ENCODE data around the gene ADARB1. TPM values are rescaled to one million over a fixed set of nuclear protein-coding genes. Genes with fewer than 3 reads are reported as not detected.

Gene ADARB1
- total and polyA plus RNA-seq, 2 of the 8 experiments (the other 6 are each of a cell fraction or from before 2014, with no cell fraction given): 4.7 to 14.9 TPM

DNA sequence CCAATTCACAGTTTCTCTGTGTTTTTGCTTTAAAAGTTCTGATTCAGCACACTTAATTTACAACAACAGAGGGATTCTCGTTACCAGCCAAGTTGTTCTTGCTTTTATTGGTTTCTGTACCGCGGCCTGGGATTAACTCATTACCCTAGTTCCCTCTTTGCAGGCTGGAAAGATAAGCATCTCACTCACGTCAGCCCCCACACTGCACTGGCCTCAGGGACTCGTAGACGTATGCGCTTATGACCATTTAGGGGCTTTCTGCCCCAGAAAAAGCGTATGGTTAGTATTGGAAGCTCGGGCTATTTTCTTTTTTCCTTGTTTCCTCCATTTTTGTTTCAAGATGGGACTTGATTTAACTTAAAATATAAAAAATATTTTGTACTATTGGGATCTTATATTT is 137.3 kb downstream of the ADARB1 start:
- Histone ChIP-seq H3K23me2 (ENCODE audit: low read depth, low read length) (peaks cover 2% of the 10 kb centered on the region; the same call in 1 of the 2 replicates), H2BK120ac (replicated peaks; ENCODE audit: low read depth, low read length) (no peak overlapping the region), H2BK5ac (ENCODE audit: low read depth, low read length) (no peak overlapping the region), H3K4me1 (replicated peaks in 1 of 4; ENCODE audit: control insufficient read depth in 3 of 4, insufficient read depth in 4 of 4, low read length in 3 of 4) (no peaks in the 10 kb centered on the region), H3K9ac (replicated peaks in 1 of 4; ENCODE audit: extremely low read depth in 1 of 4, low read depth in 3 of 4, low read length in 3 of 4) (no peak overlapping the region), H4K8ac (ENCODE audit: extremely low read depth, insufficient read depth, low read length) (no peak overlapping the region), H2AFZ (ENCODE audit: low read length) (no peak overlapping the region), H3K36me3 (ENCODE audit: control insufficient read depth in 2 of 4, insufficient read depth in 4 of 4, low read length in 3 of 4) (no peaks in the 10 kb centered on the region), H3K4ac (replicated peaks; ENCODE audit: insufficient read length, low read depth, low read length) (no peak overlapping the region), H2BK20ac (ENCODE audit: low read length) (no peak overlapping the region), H3K4me3 (ENCODE audit: extremely low read depth in 1 of 4, insufficient read depth in 2 of 4, low read depth in 3 of 4, low read length in 4 of 4) (no peak overlapping the region), H3K27ac (ENCODE audit: low read depth, low read length) (no peak overlapping the region), H4K20me1 (replicated peaks in 1 of 2; ENCODE audit: control insufficient read depth in 1 of 2, insufficient read depth in 2 of 2, low read length in 2 of 2) (no peaks in the 10 kb centered on the region), H3K79me2 (ENCODE audit: control insufficient read depth in 1 of 2, insufficient read depth in 2 of 2, low read length in 2 of 2) (no peaks in the 10 kb centered on the region), H3K56ac (replicated peaks; ENCODE audit: insufficient read length, low read depth, low read length) (no peak overlapping the region), H2BK12ac (ENCODE audit: low read depth, low read length) (no peak overlapping the region), H3K9me3 (ENCODE audit: insufficient read depth in 2 of 2, low read depth in 1 of 2, low read length in 1 of 2) (no peaks in the 10 kb centered on the region), H3K4me2 (ENCODE audit: insufficient read depth in 1 of 2, low read depth in 2 of 2, low read length in 2 of 2) (no peak overlapping the region), H4K5ac (ENCODE audit: insufficient read length, low read depth, low read length) (no peak overlapping the region), H3K18ac (ENCODE audit: extremely low read depth, low read length) (no peak overlapping the region), H3K23ac (ENCODE audit: insufficient read length) (no peak overlapping the region), H4K91ac (replicated peaks; ENCODE audit: insufficient read length, low read length) (no peak overlapping the region), H3K79me1 (ENCODE audit: low read depth, low read length) (no peaks in the 10 kb centered on the region), H2BK15ac (ENCODE audit: low read length) (no peak overlapping the region), H3K27me3 (replicated peaks in 1 of 4; ENCODE audit: control insufficient read depth in 3 of 4, extremely low read depth in 1 of 4, insufficient read depth in 3 of 4, low read length in 3 of 4) (no peaks in the 10 kb centered on the region; a peak in 1 of 7 replicates), H2AK5ac (ENCODE audit: low read depth, low read length) (no peak overlapping the region), H3K14ac (ENCODE audit: insufficient read length) (no peak overlapping the region)
- WGBS, 2 experiments (ENCODE audit: extremely low coverage in 1 of 2, insufficient coverage in 1 of 2, insufficient read length in 1 of 2, insufficient replicate concordance in 2 of 2, low coverage in 1 of 2, low lambda C conversion rate in 2 of 2, missing lambda C conversion rate in 1 of 2): 92% methylated on average over 9 of the region's 9 CpGs; no CpG with 5 or more reads in 1 of the 2 experiments
- POLR2A ChIA-PET (ENCODE audit: partially characterized antibody): no interaction called here
- no peak for FAIRE-seq
- DNase-seq (ENCODE audit: low read depth in 1 of 2, low spot score in 2 of 2): no peak
- CTCF ChIA-PET (ENCODE audit: partially characterized antibody): interaction anchor here (1.3 to 1.6 kb wide), 2 partner anchors 47 to 98 kb away, joined by 3 to 4 read pairs; no protein-coding TSS in a partner anchor
- TF ChIP-seq KDM5A (IDR thresholded peaks at IDR 0.05; ENCODE audit: low read length): no peak
- no peak for TF ChIP-seq KDM4A (IDR thresholded peaks at IDR 0.05; ENCODE audit: low read depth, low read length, severe bottlenecking)
- TF ChIP-seq MAX (IDR thresholded peaks at IDR 0.05): no peak
- TF ChIP-seq, protein P1, sequence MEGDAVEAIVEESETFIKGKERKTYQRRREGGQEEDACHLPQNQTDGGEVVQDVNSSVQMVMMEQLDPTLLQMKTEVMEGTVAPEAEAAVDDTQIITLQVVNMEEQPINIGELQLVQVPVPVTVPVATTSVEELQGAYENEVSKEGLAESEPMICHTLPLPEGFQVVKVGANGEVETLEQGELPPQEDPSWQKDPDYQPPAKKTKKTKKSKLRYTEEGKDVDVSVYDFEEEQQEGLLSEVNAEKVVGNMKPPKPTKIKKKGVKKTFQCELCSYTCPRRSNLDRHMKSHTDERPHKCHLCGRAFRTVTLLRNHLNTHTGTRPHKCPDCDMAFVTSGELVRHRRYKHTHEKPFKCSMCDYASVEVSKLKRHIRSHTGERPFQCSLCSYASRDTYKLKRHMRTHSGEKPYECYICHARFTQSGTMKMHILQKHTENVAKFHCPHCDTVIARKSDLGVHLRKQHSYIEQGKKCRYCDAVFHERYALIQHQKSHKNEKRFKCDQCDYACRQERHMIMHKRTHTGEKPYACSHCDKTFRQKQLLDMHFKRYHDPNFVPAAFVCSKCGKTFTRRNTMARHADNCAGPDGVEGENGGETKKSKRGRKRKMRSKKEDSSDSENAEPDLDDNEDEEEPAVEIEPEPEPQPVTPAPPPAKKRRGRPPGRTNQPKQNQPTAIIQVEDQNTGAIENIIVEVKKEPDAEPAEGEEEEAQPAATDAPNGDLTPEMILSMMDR (IDR thresholded peaks at IDR 0.05; ENCODE audit: control extremely low read depth in 1 of 3, insufficient read depth in 1 of 3, low read depth in 1 of 3, low read length in 3 of 3): no peak
- TF ChIP-seq RNF2 (IDR thresholded peaks at IDR 0.05; ENCODE audit: borderline replicate concordance, low read depth, low read length, missing control alignments, poor library complexity, severe bottlenecking): no peak
- no peak for TF ChIP-seq ATF2 (IDR thresholded peaks at IDR 0.05; ENCODE audit: low read length)
- no peak for TF ChIP-seq E2F6 (IDR thresholded peaks at IDR 0.05)
- no peak for TF ChIP-seq CHD2 (IDR thresholded peaks at IDR 0.05; ENCODE audit: low read length)

All from H1 (cell line).